Suppressor macrophage treated with lipopolysaccharide for 4 hours (primary cell): ENCODE measurements around the gene PHF14.

Source experiments
- DNase-seq: peaks from one replicate; pipeline ENCODE4 v3.0.0-alpha.2; 2020

PHF14 gene

DNA sequence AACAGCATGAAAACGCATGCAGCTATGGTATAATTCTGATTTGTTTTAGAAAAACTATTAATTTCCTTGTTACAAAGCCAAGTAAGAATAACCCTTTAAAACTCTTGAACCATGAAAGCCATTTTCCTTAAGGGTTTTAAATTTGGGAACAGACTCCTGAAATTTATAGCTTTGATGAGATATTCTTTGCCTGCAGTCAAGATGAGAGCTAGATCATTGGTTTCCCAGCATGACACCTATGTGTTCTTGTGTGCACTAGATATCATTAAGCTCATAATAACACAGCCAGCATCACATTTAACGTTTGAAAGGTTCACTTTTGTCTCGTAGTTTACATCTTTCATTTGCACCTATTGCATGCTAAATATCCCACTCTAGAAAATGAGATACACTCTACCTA, 202.2 kb downstream of the PHF14 start:
- no peak for DNase-seq

DNA sequence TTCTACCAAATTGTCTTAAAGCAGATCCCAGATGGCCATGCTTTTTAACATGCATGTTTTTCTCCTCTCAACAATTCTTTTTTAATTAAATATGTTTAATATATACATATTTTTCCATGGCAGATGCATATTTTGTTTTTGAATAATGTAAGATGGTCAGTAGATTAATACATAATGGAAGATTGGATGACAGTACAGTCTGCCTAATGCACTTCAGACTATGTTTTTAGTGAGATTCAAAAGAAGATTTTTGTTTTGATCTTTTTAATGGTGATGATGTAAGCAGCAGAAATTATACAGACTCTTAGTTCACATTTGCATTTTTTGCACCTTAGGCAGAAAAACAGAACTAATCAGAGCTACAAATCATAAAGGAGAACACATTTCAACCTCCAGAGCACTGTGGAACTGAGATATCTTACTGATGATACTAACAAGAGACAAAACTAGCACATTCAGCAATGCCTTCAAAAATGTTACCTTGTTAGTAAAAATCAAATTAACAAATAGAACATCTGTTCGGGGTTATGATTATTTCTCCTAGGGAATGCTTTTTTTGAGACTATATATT, 203.4 kb downstream of the PHF14 start:
- DNase-seq: no peak

DNA sequence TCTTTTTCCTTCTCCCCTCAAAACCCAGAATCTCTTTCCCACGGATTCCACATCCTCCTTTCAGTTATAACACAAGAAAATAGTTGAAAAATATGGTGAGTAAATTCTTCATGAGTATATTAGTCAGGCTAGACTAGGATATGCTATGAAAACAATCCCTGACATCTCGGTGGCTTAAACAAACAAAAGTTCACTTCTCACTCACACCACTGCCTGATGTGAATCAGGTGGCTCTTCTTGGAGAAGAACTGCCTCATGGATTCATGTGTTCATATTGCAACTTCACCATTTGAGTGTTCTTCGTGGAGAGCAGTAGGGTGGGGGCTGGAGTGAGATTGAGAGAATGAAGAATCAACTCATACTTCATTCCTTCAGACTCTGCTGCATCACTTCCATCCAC, 204.1 kb downstream of the PHF14 start:
- no peak for DNase-seq

DNA sequence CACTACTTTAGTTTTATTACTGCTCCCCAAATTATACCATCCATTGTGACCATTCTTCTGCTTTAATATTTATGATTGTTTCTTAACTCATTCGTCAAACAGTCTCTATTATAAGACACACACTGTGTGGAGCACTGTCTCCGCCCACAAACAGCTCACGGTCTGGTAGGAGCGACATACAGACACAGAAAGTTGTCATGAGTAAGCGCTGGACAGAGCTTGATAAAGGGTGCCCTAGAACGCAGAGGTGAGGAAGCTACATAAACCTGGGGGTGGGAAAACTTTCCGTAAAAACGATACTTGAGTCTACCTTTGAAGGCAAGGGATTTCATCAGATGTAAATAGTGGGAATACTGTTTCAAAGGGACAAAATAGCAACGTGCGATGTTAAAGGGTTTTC, 207.9 kb downstream of the PHF14 start:
- no peak for DNase-seq

DNA sequence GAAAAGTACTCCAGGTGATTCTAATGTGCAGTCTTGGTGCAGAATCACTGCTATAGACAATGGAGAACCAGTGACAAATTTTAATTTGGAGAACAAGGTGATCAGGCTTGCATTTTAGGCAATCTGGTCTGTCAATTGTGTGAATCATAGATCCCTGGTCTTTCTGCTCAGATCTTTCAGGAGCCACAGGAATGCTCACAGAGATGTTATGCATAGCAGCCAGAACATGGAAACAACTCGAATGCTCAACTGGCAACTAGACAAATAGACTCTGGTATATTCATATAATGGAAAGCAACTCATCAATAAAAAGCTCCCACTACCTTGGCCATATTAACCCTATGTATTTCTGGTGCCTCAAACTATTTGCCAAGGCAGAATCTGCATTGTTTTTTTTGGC, 209.1 kb downstream of the PHF14 start:
- DNase-seq: no peak

DNA sequence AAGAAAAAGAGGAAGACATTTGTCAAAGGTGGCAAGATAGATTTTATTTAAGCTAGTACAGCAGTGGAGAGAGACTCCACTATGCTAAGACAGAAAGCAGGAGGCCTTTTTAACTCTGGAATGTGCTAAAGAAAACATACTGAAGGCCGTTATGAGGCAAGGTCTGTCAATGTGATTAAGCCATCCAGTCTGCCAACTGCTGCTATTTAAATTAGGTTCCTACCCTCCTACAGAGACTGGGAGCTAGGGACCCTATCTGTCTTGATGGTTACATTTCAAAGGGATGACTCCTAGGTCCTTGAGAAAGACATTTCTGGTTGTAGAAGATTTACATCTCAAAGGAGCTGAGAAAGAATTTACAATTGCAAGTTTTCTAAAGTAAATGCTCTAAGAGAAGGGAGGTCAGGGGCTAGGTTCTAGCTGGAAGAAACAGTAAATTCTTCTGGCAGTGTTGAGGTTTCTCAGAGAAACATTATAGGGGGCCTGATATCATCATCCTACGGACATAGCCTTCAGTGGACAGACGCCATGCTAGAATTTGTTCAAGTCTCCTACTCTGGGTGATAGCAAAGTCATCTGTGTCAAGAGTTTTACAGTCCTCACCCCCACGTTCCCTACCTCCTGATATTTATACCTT, 211.6 kb downstream of the PHF14 start:
- DNase-seq: no peak

DNA sequence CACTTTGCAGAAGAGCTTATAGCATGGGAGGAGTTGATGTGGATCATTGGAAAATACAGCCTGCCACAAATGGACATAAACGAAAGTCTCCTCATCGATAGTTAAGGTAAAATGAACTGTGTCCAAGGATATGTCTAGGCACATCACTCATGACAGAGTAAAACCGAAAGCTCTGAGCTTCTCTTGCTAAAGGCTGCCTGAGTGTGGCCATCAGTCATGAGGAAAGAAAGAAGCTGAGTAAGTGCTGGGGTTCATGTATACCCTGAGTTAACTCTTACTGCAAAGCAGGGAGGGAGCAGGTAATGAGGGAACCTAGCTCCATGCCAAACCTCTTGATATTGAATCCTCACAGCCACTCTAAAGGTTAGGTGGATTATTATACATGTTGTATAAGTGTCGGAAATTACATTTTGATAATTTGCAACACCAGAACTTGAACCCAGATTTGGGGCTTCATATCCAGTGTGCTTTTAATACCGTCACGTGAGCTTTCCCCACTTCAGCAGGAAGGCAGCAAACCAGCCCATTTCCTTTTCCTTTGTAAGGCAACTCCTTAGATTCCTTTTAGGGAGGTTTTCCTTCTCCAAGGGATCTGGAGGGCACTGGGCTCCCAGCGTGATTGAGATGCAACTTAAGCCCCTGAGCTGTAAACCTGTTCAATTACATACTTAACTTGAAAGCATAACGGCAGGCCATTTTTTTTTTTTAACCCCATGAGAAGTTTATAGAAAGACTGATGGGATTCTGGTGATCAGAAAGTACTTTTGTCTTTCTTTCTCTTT, 215.0 kb downstream of the PHF14 start:
- no peak for DNase-seq

DNA sequence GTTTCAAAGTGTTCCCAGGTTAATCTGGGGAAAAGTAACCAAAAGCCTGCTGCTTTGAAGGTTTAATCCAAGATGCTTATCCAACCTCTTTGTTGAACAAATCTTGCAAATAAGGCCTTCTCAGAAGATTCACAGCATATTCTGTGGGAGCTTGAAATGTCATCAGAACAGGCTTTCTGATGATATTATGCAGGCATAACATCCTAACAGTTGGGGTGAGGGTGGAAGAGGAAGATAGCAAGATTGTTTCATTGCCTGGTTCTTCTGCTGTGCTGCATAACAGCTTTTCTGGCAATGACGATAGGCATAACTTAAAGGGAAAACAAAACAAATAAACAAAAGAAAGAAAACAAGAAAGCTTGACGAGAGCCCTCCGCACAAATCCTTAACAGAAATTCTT, 217.4 kb downstream of the PHF14 start:
- no peak for DNase-seq

DNA sequence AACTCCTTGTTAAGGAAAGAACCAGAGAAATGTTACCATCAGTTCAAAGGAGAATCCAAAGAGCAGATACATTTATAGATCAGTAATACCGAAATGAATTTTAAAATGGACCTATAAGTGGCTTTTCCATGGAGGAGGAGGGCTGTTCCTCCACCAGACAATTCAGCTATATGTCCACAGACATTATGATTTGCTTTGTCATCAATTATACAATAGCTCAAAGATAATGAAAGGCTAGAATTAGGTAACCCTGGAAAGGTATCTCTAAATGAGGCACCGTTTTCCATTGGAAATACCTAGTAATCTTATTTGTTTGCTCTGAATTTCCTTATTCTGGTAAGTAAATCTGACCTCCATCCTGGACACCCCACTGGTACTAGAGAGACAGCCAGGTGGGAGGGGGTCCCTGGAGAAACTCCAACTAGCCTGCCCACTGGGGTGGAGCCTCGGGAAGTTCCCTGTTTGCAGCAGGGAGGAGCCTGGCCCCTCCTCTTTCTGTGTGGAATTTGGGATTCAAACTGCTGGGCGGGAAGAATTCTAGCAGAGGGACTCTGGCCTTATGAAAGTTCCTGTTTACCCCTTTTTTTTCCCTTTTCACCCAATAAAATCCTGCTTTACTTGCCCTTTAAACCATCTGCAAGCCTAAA, 218.0 kb downstream of the PHF14 start:
- DNase-seq: no peak

DNA sequence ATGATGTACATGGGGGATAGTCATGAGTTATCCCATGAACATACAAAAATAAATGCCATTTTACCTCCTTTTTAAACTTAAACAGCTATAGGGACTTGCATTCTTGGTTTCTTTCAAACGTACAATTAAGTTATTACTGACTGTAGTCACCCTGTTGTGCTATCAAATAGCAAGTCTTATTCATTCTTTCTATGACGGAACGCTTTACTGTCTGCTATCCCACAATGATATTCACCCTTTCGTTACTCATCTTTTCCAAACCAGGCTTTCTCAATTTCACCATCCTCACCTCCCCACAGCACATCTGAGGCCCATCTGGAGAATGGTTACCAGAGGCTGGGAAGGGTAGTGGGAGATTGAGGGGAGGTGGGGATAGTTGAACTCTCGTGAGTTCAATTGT, 218.8 kb downstream of the PHF14 start:
- no peak for DNase-seq

DNA sequence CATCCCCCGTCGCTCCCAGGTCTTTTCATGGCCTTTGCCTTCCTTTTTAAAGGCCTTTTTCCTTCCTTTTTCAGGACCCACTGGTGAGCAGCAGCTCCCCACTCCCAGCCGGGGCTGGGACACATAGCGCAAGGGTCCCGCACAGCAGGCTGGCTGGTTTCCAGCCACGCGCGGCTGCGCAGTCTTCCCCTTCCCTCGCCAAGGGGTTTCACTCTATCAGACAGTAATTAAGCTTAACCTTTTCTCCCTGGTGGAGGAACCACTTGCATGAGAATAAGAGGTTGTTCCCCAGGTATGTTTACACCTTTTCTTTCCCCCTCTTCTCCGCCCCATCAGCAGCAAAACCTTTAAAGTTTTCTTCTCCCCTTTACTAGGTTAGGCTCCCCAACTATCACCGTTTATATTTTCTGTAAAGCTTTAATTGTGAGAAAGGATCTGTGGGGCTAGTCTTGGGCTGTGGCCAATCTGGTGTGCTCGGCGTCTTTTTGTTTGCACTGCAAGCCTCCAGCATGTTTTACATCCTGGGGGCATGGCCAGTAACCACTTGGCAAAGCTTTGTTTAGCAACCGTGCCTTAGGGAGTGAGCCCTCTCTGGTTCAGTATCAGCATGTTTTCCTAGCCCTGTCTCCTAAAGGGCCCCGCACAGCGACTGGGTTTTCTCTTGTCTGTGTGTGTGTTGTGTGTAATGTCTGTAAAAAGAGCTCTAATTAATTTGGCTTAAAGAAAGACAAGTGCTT, 219.6 kb downstream of the PHF14 start:
- no peak for DNase-seq

DNA sequence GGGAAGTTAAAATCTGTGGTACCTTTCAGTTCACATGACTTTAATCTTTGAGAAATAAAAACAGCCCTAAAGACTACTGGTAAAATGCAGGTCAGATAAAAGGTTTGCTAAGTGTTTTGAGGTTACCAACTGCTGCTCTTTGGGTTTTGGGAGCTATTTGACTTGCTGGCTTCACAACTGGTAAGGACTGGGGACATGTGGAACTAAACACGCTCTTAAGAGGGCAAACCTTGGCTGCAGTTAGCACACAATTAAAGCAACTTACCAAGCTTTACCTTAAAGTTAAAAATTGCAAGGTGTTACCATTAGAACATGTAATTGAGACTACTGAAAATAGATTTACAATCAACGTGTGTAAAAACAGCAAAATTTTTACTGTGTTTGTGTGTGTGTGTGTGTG, 220.2 kb downstream of the PHF14 start:
- no peak for DNase-seq

DNA sequence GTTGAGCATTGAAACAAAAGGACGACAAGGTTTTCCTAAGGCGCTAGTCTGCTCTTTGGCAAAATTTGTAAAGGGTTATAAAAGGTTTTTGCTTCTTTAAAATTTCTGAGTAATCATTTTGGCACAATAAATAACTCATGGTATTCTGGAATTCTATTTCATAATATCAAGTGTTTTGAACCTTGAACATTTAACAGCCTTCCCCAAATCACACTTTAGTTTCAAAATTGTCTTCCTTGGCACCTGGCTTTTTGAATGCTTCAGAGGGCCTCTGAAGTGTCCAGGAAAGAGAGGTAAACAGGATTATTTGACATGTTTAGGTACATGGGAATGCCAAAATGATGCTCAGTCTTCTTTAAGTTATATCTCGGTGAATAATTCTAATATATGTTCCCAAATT, 220.8 kb downstream of the PHF14 start:
- DNase-seq: no peak

DNA sequence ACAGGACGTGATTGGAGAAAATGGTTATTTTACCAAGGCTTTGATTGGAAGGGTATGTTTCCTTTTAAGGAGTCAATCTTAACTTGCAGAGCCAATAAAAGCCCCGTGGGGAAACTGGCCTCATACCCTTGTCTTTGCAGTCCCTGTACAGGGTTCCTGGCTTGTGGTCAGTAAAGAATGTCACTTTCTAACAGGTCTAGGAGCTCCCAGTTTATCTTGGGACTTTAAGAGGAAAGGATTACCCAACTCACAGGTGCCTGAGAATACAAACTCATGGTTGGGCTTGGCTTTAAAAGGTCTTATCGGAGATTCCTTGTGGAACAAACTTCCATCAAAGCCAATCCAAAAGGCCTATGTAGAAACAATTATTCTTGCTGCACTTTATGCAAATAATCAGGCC, 221.8 kb downstream of the PHF14 start:
- DNase-seq: no peak

DNA sequence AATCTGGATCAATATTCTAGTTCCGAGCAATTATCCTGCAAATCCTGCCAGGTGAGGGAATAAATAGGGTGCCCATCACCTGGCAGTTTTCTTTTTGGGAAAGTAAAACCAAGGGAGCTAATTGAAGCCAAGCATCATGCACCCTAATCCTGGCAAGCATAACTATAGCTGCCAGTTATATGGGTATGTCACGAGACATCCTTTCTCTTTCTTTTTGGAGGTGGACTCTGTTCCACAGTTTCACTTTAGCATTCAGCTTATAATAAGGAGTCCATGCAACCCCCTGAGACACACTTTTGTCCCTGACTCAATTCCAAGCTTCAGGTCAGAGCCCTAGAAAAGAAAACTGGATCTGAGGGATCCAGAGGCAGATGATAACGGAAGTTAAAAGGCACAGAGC, 222.5 kb downstream of the PHF14 start:
- DNase-seq: no peak

DNA sequence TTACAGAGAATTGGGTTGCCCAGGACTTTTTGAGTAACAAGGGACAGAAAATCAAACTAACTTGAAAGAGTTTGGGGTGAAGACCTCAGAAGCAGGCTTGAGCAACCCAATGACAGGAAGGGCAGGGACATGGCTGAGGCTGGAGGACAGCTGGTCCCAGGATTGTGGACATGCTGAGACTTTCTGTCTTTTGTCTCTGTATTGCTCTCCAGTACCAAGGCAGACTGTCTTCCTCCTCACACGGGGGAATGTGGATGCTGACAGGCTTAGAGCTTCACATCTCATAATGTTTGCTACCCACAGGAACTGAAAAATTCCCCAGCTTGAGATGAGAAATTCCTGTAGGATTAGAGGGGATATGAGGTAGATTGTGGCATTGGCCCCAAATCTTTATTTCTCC, 229.6 kb downstream of the PHF14 start:
- DNase-seq: no peak

DNA sequence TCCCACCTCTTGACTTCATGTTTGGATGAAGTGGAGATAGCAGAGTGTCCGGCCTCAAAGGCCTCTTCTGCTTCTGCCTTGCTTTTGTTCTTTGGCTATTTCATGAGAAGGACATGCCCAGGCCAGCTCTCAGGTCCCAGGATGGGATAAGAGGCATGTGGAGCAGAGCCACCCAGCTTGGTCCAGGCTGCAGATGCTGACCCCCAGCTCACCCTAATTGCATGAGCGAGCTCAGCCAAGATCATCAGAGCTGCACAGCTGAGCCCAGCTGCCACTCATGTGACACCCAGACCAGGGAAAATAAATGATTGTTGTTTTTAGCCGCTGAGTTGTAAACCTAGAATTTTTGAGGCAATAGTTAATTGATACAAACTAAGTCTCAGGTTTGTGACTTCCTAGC, 230.0 kb downstream of the PHF14 start:
- DNase-seq: no peak

DNA sequence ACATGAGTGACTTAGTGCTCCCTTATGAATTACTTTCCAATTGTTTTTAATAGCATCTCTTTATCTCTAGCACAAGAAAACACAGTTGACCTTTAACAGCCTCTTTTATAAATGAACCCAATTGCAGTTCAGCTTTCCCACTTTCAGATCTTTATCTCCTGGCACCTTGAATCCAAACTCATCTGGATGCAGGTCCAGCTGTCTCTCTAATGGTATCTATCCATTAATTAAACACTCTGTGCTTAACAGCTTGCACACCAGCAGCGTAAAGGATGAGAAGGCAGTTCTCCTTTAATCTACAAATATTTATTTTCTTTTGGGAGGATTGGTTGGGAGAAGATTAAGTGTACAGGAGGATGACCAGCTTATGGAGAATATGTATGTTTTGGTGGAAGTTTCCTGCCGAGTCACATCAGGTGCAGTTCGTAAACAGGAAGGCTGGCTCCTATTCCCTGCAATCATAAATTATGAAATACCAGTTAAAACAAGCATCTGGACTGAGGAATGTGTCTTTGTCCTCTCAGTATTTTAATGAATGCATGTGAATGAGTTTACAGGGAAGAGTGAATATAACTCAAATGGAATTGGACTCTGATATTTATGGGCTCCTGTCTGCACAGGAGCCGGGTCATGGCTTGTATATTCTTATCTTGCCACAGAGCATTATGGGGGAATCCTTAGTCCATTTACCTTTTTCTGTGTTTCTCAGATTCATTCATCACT, 232.7 kb downstream of the PHF14 start:
- no peak for DNase-seq

DNA sequence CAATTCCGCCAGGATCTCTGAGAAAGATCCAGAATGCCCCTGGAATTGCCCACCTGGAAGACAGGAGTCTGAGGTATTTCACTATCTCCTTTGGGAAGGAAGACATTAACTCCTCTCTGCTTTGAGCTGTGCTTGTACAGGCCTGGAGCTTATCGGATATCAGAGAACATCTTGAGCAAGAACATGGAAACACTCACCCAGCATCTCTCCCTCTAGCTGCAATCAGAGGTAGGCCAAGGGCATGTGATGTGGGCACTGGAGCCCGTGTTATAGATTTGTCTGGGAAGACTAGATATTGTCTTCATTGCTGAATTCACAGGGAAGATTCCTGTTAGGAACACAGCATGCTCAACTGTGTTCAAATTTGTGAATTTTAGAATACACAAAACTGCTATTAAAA, 233.9 kb downstream of the PHF14 start:
- no peak for DNase-seq

DNA sequence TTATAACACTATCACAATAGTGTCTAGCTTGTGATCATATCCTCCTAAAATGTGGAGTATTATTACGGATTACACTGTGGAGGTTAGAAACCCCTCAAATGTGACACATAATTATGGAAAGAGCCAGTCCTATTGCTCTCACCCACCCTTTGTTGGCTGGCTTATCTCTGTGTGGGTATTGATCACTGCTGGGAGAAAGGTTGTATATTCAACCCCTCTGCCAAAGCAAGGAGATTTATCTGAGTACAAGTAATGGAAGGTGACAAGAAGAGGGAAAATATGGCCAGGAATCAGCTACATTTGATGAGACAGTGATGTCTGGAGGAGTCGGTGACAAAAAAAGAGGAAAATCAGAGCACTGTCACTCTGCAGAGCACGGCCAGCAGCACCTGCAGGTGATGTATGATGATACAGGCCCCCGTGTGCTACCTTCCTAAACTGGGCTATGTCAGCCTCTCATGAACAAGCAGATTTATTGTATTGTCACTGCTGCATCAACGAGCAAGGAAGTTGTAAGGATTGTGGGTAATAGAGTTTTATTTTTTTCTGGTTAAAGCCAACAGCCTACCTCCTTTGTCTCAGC, 235.3 kb downstream of the PHF14 start:
- no peak for DNase-seq

DNA sequence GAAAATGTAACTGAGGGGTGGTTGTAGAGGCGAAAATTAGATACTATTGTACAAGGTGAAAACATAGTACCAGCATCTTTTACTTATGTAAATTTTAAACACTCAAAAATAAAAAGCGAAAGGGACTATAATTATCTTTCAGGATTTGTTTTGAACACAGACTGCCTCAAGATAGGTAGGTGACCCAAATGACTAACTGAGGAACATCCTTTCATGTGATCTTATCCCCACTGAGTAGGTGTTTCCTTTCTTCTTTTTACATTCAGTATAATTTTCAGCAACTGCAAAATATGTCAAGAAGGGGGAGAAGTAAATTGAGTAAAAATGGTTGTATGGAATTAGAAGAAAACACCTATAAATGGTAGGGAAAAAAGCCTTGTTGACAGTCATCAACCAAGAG, 236.7 kb downstream of the PHF14 start:
- DNase-seq: no peak

DNA sequence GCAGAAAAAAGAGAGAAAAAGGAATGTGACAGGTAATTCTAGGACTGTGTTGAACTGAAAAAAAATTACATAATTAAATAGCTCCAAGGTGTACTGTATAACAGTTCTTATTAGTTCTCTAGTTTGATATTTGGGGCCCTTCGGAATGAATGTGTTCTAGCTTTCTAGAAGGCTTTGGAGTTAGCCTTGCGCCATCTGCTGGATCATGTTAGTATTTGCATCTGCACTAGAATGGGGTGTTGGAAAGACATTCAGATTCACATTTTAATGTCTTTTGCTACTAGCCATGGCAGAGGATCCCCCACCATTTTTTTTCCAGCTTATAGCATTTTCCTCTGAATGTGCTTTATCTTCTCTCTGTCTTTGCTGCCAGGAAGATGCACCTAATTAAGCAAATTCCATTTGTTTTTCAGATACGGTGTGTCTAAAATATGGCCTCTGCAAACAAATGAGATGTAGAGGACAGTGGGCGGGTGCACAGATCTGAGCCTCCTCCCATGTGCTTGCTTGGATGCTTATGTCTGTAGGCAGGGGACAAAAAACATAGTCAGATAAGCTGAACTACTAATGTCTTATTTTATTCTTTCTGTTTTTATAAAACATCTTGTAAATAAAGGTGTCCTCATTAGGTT, 238.5 kb downstream of the PHF14 start:
- DNase-seq: peak; percentile 76
